SKM-1 treated with dmso at 0.1 percent for 144 hours (cell line): ENCODE results near the gene CHST12.
"Not testable (repeated sequence)": the region's sequence is repeated elsewhere in the genome, so short reads cannot be mapped to it uniquely, and the experiment has no call there.

Experiments
- DNase-seq: peaks from one replicate; lab custom pipeline; 2025; ENCODE audit not compliant: unreplicated experiment; lab: John Stamatoyannopoulos, UW

The CHST12 gene

DNA sequence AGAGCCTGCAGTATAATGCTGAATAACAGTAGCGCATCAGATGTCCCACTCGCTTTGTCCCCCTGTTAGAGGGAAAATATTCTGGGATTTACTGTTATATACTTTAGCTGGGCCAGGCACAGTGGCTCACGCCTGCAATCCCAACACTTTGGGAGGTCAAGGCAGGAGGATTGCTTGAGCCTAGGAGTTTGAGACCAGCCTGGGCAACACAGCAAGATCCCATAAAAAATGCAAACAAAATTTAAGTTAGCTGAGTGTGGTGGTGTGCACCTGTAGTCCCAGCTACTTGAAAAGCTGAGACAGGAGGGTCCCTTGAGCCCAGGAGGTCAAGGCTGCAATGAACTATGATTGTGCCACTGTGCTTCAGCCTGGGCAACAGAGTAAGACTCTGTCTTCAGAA lies 50.4 kb downstream of the CHST12 start:
- DNase-seq: not testable (repeated sequence)

DNA sequence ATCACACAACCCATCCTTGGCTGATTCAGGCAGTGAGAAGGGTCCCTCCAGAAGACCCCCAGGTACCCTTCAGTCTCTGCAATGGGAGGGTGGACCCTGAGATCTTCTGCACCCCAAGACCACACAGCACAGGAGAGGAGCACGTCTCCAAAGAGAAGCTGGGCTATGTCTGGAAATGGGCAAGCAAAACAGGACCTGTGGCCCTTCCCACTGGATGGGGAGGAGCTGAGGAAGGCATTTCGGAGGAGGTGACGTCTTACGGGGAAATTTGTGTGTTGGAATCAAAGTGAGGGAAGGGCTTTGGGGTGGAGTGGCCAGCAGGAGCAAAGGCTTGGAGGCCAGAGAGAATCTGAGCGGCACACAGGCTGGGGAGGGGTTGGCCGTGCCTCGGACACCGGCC lies 56.3 kb downstream of the CHST12 start:
- DNase-seq: no peak

DNA sequence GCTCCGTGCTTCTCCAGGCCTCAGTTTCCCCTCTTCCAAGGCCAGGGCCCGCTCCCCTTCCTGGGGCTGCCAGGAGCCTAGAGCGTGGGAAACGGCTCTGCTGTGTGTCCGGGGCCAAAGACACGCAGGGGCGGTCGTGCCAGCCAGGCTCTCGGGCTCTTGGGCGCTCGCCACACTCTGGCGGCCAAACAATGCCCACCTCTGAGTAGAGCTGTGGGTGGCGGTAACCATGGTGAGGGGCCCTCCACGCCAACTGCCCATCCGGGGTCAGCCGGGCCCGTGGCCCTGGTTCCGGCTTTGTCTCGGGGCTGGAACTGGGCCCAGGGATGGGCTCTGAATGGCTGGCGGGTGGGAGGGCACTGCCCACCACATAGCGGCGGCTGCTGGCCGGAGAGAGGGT lies 56.8 kb downstream of the CHST12 start:
- DNase-seq: no peak

- DNase-seq: no peak
Measured at GRCh38 chr7:2460641-2461040, 57.2 kb downstream of the CHST12 start.

- DNase-seq: no peak
Measured at GRCh38 chr7:2461268-2462026, 58.0 kb downstream of the CHST12 start.

DNA sequence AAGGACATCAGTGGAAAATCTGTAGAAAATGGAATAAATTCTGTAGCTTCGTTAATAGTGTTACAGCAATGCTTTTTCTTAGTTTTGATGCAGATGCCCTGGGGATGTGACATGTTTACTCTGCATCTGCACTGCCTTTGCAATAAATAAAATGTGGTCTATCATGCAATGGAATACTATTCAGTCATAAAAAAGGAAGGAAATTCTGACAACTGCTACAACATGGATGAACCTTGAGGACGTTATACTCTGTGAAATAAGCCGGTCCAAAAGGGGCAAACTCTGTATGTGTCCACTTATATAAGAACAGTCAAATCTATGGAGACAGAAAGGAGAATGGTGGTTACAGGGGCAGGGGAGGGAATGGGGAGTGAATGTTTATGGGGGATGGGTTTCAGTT lies 59.3 kb downstream of the CHST12 start:
- no peak for DNase-seq

- DNase-seq: no peak
Measured at GRCh38 chr7:2465928-2466327, 62.5 kb downstream of the CHST12 start.

GRCh38 chr7:2466675-2467074 lies 63.3 kb downstream of the CHST12 start:
- no peak for DNase-seq

DNA sequence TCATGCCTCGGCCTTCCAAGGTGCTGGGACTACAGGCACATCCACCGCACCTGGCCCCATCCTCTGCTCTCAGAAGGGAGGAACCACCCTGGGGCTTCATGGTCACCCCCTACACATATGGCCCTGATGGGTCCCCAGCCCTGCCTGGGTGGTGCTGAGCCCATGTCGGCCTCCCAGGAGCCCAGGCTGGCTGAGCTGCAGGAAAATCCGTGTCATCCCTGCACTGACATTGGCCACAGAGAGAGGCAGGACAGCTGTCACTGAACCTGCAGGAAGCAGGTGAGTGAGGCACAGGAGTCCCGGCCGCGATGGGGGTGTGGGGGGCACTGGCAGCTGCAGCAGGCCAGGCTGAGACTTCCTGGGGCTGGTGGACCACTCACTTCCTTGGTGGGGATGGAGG lies 64.8 kb downstream of the CHST12 start:
- DNase-seq: no peak

DNA sequence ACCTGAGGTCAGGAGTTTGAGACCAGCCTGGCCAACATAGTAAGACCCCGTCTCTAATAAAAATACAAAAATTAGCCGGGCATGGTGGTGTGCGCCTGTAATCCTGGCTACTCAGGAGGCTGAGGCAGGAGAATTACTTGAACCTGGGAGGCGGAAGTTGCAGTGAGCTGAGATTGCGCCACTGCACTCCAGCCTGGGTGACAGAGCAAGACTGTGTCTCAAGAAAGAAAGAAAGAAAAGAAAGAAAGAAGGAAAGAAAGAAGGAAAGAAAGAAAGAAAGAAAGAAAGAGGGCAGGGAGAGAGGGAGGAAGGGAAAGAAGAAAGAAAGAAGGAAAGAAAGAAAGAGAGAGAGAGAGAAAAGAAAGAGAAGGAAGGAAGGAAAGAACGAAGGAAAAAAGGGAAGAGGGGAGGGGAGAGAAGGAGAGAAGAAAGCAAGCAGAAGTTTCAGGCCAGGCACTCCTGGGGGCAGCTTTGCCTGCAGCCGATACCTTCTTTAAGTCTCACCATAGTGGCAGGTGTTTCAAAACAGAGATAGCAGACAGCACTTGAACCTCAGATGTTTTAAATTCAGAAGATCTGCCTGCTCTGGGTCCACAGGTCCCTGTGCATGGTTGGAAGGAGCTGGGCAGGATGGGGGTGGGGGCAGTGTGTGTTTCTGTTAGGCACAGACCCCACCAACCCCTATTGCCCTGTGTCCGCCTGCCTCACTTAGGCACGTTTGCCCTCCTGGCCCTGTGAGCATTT lies 66.2 kb downstream of the CHST12 start:
- not testable (repeated sequence) for DNase-seq

- DNase-seq: no peak
Measured at GRCh38 chr7:2470204-2471021, 67.0 kb downstream of the CHST12 start.

GRCh38 chr7:2471022-2471329 lies 67.6 kb downstream of the CHST12 start:
- DNase-seq: no peak

DNA sequence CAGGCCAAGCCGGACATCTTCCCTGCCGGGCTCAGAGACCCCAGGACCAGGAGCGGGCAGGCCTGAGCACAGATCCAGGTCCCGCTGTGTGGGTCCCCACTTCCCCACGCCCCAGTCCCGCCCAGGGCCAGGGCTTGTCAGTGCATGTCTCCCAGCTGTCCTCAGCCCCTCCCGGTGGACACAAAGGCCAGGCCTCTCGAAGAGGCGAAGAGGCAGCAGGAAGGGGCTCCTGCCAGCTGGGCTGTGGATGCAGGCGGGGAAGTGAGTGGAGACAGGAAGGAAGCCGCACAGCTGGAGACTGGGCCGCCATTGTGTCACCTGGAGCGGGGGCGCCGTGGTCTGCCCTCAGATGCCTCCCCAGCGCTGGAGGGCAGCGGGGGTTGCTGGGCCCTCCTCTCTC lies 68.0 kb downstream of the CHST12 start:
- DNase-seq: no peak

DNA sequence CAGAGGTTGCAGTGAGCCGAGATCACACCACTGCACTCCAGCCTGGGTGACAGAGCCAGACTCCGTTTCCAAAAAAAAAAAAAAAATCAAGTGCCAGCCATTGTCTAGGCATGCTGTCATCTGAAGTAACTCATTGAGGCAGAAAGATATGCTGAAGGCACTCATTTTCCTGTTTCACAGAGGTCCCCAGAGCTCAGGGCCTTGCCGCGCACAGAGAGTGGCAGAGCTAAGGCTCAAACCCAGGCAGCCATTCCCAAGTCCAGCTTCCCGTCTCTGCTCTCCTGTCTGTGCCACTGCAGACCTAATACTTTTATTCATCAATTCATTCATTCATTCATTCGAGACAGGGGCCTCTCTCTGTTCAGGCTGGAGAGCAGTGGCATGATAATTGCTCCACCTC lies 69.3 kb downstream of the CHST12 start:
- no peak for DNase-seq

GRCh38 chr7:2473496-2474180 lies 70.2 kb downstream of the CHST12 start:
- no peak for DNase-seq

GRCh38 chr7:2474224-2474623 lies 70.8 kb downstream of the CHST12 start:
- no peak for DNase-seq

GRCh38 chr7:2474813-2475677 lies 71.6 kb downstream of the CHST12 start:
- no peak for DNase-seq

GRCh38 chr7:2475678-2476015 lies 72.2 kb downstream of the CHST12 start:
- no peak for DNase-seq

DNA sequence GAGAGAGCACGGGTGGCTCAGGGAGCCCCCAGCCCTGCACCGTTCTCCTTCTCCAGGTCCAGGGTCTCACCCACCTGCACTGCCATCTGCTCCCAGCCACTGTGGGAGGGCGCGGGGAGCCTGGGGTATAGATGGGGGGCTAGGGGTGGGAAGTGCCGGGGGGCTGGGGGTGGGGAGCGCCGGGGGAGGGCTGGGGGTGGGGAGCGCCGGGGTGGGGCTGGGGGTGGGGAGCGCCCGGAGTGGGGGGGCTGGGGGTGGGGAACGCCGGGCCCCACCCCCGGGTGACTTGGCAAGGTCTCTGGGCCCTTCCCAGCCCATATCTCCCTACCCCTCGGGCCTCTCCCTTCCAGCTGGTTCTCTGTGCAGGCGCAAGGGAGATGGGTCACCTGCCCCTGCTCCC lies 72.9 kb downstream of the CHST12 start, which contains the start of gene GRIFIN:
GRIFIN (minus strand) TSS at position 101 of the 400 bp plus-strand sequence; CDS start at position 86, 15 bp downstream.
- no peak for DNase-seq

GRCh38 chr7:2476776-2477446 lies 73.5 kb downstream of the CHST12 start:
- no peak for DNase-seq
